ENCODE results near the gene SPATS2L.
A peak's percentile ranks its signal among the peaks of the same experiment; 100 is the strongest.

The SPATS2L gene

DNA sequence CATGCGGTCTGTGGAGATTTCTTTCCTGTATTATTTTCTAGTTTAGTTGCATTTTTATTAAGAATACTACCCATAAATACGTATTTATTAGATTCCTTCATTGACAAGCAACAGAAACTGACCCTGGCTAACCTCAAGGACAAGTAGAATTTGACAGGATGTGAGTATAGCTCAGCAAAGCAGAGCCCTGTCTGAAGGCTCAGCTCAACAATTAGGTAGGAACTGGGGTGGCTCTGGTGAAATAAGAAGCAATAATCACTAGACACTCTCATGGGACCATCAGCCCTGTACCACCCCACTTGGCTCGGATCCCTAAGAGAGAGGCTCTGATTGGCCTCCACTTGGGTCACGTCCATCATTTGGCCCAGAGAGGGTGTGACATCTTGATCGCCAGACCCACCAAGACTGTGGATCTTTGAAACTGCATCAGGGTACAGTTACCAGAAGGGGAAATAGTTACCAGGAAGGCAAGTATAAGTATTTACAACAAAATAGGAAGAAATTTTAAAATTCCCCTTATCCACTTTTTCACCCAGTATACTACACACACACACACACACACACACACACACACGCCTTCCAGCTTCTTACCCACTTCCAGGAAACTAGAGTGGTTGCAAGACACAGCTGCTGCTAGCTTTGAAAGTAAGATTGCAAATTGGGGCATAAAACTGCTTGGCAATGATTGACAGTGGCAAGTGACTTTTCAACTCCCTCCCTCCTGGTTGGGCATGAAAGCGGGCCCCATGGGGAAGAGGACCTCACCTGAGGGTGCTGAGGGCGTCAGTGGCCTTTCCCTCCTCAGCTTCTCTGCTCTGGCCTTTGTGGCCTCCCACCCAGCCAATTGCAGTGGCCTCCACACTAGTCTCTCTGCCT, 161.6 kb downstream of the SPATS2L start:
- DNase-seq (ENCODE audit: low spot score): no peak

- peak; percentile 75 for DNase-seq (ENCODE audit: low spot score)
Measured at GRCh38 chr2:200469708-200470211, 163.3 kb downstream of the SPATS2L start.

GRCh38 chr2:200470230-200470629, 163.7 kb downstream of the SPATS2L start:
- peak; percentile 94 for DNase-seq (ENCODE audit: low spot score)

GRCh38 chr2:200471324-200471848, 164.9 kb downstream of the SPATS2L start:
- DNase-seq (ENCODE audit: low spot score): peak; percentile 78

DNA sequence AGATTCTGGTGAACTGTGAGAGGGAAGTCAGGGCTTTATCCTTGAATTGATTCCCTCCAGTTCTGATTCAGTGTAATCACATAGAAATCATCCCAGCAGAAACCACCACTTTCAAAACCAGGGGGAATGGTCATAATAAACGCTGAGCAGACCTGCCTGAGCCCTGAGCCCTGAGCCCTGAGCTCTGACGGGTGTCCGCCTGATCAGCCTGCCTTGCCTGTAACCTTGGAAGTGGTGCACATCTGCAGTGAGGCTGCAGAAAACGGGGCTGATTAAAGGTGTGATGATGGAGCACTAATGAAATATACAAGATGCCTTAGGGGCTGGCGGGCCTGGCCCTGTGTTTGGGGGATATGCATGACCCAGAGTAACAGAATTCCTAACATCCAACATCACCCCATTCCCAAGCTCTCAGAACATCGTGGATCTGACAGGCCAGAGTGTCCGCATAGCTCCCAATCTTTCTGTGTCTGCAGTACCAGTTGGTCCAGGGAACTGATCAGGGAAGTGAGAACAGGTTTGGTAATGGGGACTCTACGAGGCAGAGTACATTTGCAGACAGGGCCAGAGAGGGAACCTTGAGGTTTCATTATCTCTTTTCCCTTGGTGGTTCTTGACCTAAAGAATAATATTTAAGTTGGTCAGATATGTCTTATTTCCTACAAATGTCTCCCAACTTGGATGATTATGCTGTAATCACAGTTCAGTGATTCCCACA, 165.6 kb downstream of the SPATS2L start:
- DNase-seq (ENCODE audit: low spot score): no peak

DNA sequence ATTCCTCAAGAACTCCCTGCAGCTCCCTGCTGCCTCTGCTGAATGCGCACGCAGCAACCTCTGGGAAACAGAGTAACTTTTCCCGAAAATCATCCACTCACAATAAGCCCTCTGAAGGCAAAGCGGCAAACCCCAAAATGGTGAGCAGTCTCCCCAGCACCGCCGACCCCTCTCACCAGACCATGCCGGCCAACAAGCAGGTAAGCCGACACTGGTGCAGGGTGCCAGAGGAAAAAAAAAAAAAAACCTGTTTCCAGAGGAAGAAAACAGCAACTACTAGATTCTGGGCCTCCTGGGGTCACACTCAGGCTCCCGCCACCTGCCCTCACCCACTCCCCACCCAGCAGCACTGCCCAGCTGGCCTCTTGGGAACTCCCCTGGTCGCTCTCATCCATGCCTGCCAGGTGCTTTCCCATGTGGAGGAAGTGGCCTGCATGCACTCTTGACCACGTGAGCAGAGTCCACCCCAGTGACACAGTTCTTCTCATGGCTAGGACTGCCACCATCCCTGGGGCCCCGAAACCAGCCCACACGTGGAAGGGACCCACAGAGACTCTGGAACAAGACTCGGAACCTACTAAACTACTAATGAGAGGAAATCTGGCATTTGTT, 166.5 kb downstream of the SPATS2L start:
- no peak for DNase-seq (ENCODE audit: low spot score)

- DNase-seq (ENCODE audit: low spot score): no peak
Measured at GRCh38 chr2:200475795-200476194, 169.3 kb downstream of the SPATS2L start.

DNA sequence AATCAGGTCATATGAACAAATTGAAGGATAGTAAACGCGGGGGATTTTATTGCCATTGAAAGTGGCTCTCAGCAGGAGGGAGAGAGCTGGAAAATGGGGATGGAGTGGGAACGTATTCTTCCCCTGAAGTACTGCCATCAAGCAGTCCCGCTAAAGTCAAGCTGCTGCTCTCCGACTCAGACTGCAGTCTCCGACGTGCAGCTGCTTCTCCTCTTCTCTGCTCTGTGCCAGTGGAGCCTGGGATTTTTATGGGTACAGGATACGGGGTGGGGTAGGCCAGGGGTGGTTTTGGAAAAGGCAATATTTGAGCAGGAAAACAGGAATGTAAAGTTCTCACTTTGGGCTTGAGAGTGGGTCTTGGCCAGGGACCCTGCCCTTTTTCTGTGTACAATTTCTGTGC, 170.3 kb downstream of the SPATS2L start:
- DNase-seq (ENCODE audit: low spot score): no peak

- DNase-seq (ENCODE audit: low spot score): peak; percentile 80
Measured at GRCh38 chr2:200477667-200478131, 171.2 kb downstream of the SPATS2L start.

- DNase-seq (ENCODE audit: low spot score): no peak
Measured at GRCh38 chr2:200479692-200480265, 173.3 kb downstream of the SPATS2L start.

- DNase-seq (ENCODE audit: low spot score): no peak
Measured at GRCh38 chr2:200482194-200482593, 175.7 kb downstream of the SPATS2L start.

DNA sequence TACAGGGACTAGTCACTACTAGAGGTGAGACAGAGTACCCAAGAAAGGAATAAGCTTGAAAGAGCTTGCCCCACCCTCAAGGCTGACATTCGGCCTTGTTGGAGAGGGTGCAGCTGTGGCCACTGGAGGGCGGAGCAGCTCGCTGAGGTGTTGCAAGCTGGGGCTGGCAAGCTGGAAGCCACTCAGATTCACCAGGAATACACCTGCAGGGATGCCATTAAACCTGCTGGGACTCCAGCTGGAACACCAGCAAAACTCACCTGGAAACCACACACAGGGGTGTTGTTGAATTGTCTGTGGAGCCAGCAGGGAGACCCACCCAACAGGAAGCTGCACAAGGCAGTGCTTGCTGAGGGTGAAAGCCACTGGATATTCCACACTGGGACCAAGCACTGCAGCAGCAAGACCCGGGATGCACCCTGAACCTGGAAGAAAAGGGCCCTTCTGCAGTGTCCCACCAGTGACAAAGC, 177.3 kb downstream of the SPATS2L start:
- no peak for DNase-seq (ENCODE audit: low spot score)

GRCh38 chr2:200484934-200485333, 178.4 kb downstream of the SPATS2L start:
- no peak for DNase-seq (ENCODE audit: low spot score)

- no peak for DNase-seq (ENCODE audit: low spot score)
Measured at GRCh38 chr2:200486529-200486928, 180.0 kb downstream of the SPATS2L start.

DNA sequence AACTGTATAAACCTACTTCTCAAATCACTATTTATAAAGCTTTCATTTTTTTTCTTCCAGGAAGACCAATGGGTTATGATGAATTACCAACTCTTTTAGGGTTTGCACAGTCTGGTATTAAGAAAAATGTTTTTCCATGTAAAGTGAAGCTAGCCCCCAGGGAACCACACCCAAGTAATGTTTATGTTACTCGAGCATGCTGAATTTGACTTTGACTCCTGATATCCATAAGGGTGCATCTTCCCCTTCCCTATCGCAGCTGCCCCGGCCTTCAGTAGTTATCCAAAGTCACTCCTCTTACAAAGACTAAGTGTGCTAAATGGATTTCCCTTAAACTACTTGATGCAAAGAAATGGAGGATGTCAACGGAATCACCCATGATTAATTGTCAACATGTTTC, 181.7 kb downstream of the SPATS2L start:
- no peak for DNase-seq (ENCODE audit: low spot score)

DNA sequence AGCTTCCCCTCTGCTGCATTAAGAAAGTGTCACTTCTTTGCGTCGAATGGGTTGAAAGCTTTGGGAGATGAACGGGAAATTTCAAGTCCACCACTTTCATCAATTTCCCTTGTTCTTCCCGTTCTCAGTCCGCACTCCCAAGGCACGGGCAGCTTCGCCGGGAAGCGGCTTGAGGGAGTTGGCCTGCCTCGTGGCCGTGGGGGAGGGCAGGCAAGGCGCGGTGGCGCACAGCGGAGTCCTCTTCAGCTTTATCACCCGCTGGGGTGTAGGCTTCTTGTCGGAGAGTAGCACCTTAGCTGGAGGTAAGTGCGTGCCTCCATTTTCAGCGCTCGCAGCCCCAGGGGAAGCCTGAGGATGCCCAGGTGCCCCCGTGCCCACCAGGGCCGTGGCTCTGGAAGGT, 183.5 kb downstream of the SPATS2L start:
- DNase-seq (ENCODE audit: low spot score): no peak

DNA sequence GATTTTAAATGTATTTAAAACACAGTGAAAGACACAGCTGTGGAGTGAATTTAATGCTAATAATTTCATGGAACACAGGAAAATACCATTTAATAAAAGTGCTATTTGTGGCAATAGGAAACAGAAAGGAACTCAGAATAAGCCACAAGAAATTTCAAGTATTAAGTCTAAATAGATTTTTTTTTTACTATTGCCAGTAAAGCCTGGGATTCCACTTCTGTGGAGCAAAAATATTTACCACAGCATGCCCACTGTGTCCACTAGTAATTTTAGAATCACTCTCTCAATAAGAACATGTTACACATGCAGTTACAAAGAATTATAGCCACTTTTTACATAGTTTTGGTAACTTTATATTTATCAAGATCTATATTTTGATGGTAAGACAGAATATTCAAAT, 186.2 kb downstream of the SPATS2L start:
- DNase-seq (ENCODE audit: low spot score): no peak

GRCh38 chr2:200494048-200494447, 187.6 kb downstream of the SPATS2L start:
- no peak for DNase-seq (ENCODE audit: low spot score)

GRCh38 chr2:200496696-200497095, 190.2 kb downstream of the SPATS2L start:
- no peak for DNase-seq (ENCODE audit: low spot score)

GRCh38 chr2:200498402-200499162, 192.1 kb downstream of the SPATS2L start:
- DNase-seq (ENCODE audit: low spot score): no peak

DNA sequence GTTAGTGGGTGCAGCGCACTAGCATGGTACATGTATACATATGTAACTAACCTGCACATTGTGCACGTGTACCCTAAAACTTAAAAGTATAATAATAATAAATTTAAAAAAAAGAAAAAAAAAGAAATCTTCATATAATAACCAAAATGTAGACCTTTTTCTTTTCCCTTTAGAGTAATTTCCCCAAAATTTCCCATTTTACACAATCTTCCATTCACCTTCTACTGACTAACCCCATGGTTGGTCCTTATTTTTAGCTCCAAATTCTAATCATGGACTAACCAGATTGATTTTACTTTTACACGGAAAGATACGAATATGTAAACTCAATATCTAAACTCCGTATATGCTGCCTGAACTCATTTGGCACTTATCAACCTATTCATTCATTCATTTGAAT, 195.7 kb downstream of the SPATS2L start:
- no peak for DNase-seq (ENCODE audit: low spot score)

All from globus pallidus (tissue), 1 donor.